Muscle layer of duodenum (tissue), 2 donors: Measurements from ENCODE around the gene GLS2.
A peak's percentile ranks its signal among the peaks of the same experiment; 100 is the strongest.

Source experiments
- H3K27ac ChIP-seq: one replicate; pipeline ENCODE4 v1.7.0; 2013; ENCODE audit warnings: mild to moderate bottlenecking, low read length
- H3K27me3 ChIP-seq: one replicate; pipeline ENCODE4 v1.7.0; 2013; ENCODE audit warnings: low read depth, mild to moderate bottlenecking, control low read depth, low read length
- H3K36me3 ChIP-seq, 2 donors: one replicate each; pipeline ENCODE4 v1.7.0; 2013; ENCODE audit warnings: low read length in 2 of 2, control low read depth in 1 of 2, mild to moderate bottlenecking in 1 of 2; ENCODE audit not compliant: insufficient read depth in 2 of 2, control insufficient read depth in 1 of 2
- H3K4me1 ChIP-seq, 2 donors: one replicate each; pipeline ENCODE4 v1.7.0; 2013; ENCODE audit warnings: low read length in 2 of 2, mild to moderate bottlenecking in 2 of 2, control low read depth in 1 of 2, moderate library complexity in 1 of 2; ENCODE audit not compliant: insufficient read depth in 2 of 2, control insufficient read depth in 1 of 2
- H3K4me3 ChIP-seq, 2 donors: one replicate each; pipeline ENCODE4 v1.7.0; 2013; ENCODE audit warnings: low read length in 2 of 2, low read depth in 1 of 2, mild to moderate bottlenecking in 1 of 2
- H3K9me3 ChIP-seq, 2 donors: one replicate each; pipeline ENCODE4 v1.7.0; 2013; ENCODE audit warnings: low read length in 2 of 2, control low read depth in 1 of 2, mild to moderate bottlenecking in 1 of 2; ENCODE audit not compliant: control insufficient read depth in 1 of 2
- donor health status: healthy.

The GLS2 gene

DNA sequence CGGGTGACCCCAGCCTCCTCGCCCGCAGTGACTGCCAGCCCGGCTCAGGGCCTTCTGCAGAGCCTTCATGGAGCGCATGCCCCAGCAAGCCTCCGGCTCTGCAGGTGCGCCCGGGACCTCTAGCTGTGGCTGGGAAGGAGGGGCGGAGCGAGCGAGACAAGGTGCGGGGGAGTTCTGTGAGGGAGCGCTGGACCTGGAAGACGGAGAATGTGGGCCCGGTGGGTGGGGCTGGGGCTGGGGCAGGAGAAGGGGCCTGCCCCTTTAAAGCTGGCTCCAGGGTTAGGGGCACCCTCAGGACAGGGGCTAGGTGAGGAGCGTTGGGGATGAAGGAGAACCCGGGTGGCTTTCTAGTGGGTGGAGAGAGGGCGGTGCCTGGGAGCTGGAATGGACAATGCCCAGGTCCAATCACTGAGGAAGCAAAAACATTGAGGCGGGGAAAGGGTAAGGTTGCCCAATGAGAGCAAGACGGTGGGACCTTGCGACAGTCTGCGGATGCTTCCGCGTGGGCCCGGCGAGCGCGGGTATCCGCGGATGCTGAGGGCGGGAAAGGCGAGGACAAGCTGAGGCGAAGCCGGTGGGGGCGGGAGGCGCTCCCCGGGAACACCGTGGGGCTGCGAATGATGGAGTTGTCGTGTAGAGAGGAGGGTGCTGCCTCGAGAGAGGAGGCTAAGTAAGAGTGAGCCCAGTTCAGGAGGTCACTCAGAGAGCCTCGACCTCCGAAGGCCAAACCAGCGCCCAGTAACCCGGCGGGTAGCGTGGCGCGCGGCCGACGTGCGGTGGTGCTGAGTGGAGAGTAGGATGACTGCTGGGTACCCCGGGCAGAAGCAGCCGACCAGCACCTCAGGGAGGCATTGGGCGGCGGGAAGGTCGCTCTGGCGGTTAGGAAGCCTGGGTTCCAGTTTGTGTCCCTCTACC lies at the start of gene GLS2:
Gene GLS2, minus strand, starts transcription at position 121 of the 915 bp plus-strand sequence. Its CDS starts 43 bp downstream, at position 78.
- Histone ChIP-seq H3K36me3 (no peaks in the 10 kb centered on the region), H3K9me3 (no peaks in the 10 kb centered on the region), H3K27me3 (no peaks in the 10 kb centered on the region), H3K4me1 (peaks cover 0 to 9% of the 10 kb centered on the region in 2 donors), H3K4me3 (peak within 1 kb of the TSS; percentile 57 to 84), H3K27ac (no peak within 1 kb of the TSS)

DNA sequence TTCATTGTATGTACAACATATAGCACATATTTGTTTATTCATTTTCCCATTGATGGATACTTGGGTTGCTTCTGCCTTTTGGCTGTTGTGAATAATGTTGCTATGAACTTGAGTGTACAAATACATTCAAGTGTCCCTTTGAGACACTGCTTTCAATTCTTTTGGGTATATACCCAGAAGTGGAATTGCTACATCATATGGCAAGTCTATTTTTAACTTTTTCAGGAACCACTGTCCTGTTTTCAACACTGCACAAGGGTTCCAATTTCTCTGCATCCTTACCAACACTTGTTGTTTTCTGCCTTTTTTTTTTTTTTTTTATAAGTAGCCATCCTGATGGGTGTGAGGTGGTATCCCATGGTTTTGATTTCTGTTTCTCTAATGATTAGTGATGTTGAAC lies 49.6 kb upstream of the GLS2 start:
- Histone ChIP-seq H3K36me3 (no peaks in the 10 kb centered on the region), H3K4me1 (peaks cover 0 to 2% of the 10 kb centered on the region in 2 donors), H3K9me3 (no peaks in the 10 kb centered on the region), H3K27me3 (no peaks in the 10 kb centered on the region), H3K4me3 (no peak overlapping the region), H3K27ac (no peak overlapping the region)

DNA sequence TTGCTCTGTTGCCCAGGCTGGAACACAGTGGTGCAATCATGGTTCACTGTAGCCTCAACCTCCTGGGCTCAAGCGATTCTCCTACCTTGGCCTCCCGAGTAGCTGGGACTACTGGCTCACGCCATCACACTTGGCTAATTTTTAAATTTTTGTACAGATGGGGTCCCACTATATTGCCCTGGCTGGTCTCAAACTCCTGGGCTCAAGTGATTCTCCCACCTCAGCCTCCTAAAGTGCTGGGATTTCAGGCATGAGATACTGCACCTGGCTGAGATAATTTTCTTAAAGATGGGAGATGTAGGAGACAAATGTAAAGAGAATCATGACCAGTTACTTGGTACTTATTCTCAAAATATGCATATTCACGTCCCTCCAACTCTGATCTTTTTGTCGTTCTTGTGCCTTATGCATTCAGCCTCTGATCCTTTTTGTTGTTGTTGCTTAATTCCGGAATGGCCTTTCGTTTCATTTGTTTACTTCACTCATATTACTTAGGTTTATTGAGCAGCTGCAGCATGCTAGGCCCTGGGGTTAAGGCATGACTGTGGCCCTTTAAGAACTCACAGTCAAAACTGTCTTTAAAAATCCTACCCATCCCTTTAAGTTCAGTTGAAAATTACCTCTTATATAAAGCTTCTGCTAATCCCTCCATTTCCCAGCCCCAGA lies 42.6 kb upstream of the GLS2 start:
- H3K9me3 ChIP-seq, result no peaks in the 10 kb centered on the region
- no peak overlapping the region for H3K4me3 ChIP-seq
- H3K36me3 ChIP-seq, result no peaks in the 10 kb centered on the region
- H3K27ac ChIP-seq, result no peak overlapping the region
- H3K27me3 ChIP-seq, result no peaks in the 10 kb centered on the region
- H3K4me1 ChIP-seq, result peaks cover 0 to 24% of the 10 kb centered on the region in 2 donors

DNA sequence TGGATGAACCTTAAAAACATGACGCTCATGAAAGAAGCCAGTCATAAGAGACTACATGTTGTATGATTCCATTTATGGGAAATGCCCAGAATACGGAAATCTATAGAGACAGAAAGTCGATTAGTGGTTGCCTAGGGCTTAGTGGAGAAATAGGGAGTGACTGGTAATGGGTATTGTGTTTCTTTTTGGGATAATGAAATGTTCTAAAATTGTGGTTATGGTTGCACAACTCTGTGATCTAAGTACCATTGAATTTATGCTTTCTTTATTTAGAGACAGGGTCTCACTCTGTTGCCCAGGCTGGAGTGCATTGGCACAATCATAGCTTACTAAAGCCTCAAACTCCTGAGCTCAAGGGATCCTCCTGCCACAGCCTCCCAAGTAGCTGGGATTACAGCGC lies 41.7 kb upstream of the GLS2 start:
- Histone ChIP-seq H3K9me3 (no peaks in the 10 kb centered on the region), H3K4me1 (peaks cover 0 to 24% of the 10 kb centered on the region in 2 donors), H3K4me3 (no peak overlapping the region), H3K27ac (no peak overlapping the region), H3K36me3 (no peaks in the 10 kb centered on the region), H3K27me3 (no peaks in the 10 kb centered on the region)

DNA sequence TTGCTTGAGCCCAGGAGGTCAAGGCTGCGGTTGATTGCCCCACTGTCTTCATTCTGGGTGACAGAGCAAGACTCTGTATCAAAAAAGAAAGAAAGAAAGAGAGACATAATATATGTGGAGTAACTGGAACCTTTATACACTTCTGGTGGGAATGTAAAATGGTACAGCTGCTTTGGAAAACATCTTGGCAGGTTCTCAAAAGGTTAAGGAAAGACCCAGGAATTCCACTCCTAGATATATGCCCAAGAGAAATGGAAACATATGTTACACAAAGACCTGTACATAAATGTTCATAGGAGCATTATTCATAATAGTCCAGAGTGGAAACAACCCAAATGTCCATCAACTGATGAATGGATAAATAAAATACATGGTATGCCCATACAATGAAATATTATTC lies 40.9 kb upstream of the GLS2 start:
- Histone ChIP-seq H3K4me1 (peaks cover 0 to 27% of the 10 kb centered on the region in 2 donors), H3K36me3 (no peaks in the 10 kb centered on the region), H3K27me3 (no peaks in the 10 kb centered on the region), H3K4me3 (no peak overlapping the region), H3K9me3 (no peaks in the 10 kb centered on the region), H3K27ac (no peak overlapping the region)

DNA sequence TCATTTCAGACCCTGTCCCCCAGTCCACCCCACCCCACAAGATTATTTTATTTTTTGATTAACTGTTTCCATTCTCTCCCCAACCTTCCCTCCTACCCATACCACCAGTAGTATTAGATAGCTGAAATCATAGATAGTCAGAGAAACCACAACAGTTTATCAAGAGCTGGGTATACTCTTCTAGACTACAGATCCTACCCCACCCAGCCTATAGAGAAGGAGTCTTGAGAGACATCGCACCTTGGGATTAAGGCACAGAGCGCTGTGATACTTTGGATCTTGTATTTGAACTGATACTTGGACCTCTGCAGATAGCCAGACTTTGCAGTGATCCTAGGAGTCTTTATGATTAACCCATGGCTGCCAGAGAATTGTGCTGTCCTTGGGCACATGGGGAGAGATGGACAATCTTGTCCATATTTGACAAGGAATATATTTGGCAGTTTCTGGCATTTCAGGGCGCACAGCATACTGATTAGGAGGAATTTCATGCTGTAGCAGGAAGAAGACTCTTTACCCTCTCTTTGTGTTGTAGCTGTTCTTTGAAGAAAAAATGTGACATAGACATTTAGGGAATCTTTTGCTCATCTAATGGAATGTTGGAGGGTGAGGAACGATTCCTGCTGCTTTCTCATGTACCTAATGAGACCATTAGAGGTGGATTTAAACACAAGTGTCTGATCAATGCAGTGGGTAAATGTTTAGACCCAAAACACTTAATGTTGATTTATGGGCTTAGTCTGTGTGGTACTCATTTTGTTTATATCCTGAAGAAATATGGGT lies 34.6 kb upstream of the GLS2 start:
- peak overlapping the region; percentile 73 to 93 for H3K4me3 ChIP-seq
- no peaks in the 10 kb centered on the region for H3K27me3 ChIP-seq
- H3K36me3 ChIP-seq, result peaks cover 0 to 9% of the 10 kb centered on the region in 2 donors
- no peaks in the 10 kb centered on the region for H3K9me3 ChIP-seq
- peak overlapping the region; percentile 96 for H3K27ac ChIP-seq
- peaks cover 0 to 12% of the 10 kb centered on the region in 2 donors for H3K4me1 ChIP-seq

DNA sequence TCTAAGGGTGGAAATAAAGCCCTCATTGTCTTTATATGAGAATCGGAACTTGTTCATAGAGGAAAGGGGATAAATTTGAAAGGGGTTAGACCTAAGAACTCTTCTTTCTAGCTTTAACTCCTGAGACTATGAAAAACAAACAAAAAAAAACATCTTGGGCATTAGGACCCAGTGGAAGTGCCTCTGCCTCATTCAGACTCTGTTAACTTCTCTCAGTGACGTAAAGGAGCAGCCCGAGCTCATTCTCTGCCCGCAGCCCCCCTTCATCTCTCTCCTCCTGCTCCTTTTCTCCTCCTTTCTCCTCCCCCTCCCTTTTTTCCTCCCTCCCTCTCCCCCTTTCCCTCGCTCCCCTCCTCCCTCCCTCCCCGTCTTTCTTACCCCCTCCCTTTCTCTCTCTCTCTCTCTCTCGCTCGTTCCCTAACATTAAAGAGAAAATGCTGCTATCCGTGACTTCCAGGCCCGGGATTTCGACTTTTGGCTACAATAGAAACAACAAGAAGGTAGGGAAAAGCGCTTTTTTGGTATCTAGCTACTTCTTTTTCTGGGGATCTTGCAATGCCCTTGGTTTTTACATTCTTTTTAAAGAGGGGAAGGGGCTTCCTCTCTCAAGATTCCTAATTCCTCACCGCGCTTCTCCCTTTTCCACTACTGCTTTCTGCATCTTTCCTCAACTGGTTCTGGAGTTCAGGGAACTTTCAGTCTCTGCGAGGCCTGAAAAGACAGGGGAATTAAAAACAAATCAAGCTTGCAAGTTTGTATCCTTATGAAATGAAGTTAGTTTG lies 33.8 kb upstream of the GLS2 start, which contains the start of gene RBMS2:
Gene RBMS2, plus strand, starts transcription at position 231 of the 782 bp plus-strand sequence. Its CDS starts 204 bp downstream, at position 435.
- Histone ChIP-seq H3K27ac (peak within 1 kb of the TSS; percentile 96), H3K4me1 (peaks cover 0 to 7% of the 10 kb centered on the region in 2 donors), H3K36me3 (peaks cover 0 to 9% of the 10 kb centered on the region in 2 donors), H3K27me3 (no peaks in the 10 kb centered on the region), H3K9me3 (no peaks in the 10 kb centered on the region), H3K4me3 (peak within 1 kb of the TSS; percentile 73 to 93)

DNA sequence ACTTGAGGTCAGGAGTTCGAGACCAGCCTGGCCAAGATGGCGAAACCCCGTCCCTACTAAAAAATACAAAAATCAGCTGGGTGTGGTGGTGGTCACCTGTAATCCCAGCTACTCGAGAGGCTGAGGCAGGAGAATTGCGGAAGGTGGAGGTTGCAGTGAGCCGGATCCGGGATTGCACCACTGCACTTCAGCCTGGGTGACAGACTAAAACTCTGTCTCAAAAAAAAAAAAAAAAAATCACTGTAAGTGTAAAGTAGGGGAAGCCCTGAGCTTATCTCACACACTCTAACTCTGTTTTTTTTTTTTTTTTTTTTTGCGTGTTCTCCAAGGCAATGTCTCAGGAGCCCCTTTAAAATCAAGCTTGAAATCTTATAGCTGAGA lies 33.2 kb upstream of the GLS2 start:
- H3K27ac ChIP-seq, result peak overlapping the region; percentile 96
- peaks cover 0 to 5% of the 10 kb centered on the region in 2 donors for H3K4me1 ChIP-seq
- no peaks in the 10 kb centered on the region for H3K27me3 ChIP-seq
- no peaks in the 10 kb centered on the region for H3K9me3 ChIP-seq
- peak overlapping the region; percentile 73 to 93 for H3K4me3 ChIP-seq
- H3K36me3 ChIP-seq, result peaks cover 0 to 9% of the 10 kb centered on the region in 2 donors

DNA sequence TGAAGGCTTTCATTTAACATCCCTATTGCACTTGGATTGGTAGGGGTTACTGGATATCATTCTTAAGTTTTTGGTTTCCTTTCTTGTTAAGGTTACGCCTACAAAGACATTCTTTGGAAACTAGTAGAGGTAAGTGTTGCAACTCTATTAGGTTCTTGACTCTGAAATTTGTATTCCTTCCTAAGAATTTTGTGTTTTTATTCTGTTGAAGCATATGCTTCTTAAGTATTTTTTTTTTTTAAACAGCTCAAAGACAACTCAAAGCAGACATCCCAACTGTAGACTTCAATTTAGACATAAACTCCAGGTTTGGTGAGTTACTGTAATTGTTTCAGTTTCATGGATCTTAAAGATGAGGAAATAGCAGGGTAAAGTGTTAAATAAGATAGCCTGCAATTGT lies 32.5 kb upstream of the GLS2 start:
- Histone ChIP-seq H3K36me3 (peaks cover 0 to 9% of the 10 kb centered on the region in 2 donors), H3K27ac (peak overlapping the region; percentile 68), H3K4me1 (peaks cover 0 to 5% of the 10 kb centered on the region in 2 donors), H3K9me3 (no peaks in the 10 kb centered on the region), H3K4me3 (peak overlapping the region; percentile 73 to 93), H3K27me3 (no peaks in the 10 kb centered on the region)

DNA sequence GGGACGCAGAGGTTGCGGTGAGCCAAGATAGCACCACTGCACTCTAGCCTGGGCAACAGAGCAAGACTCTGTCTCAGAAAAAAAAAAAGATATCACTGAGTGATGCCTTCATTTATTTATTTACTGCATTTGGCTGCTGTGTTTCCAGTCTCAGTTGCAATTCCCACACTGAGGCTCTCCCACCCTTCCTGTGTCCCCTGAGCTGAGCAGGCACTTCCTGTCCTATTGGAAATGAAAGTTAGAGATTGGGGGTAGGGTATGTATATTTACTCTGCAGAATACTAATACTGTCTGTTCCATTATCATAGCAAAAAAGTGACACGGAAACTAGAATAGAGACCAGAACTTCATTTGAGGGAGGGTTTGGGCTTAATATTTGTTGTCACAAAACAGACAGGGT lies 32.1 kb upstream of the GLS2 start:
- H3K4me3 ChIP-seq, result peak overlapping the region in 1 of 2 donors; percentile 4
- H3K9me3 ChIP-seq, result no peaks in the 10 kb centered on the region
- peaks cover 0 to 5% of the 10 kb centered on the region in 2 donors for H3K4me1 ChIP-seq
- peak overlapping the region; percentile 68 for H3K27ac ChIP-seq
- no peaks in the 10 kb centered on the region for H3K27me3 ChIP-seq
- H3K36me3 ChIP-seq, result peaks cover 0 to 9% of the 10 kb centered on the region in 2 donors
